GM21360 (cell line): ENCODE measurements around the gene EYS.
"Not testable (repeated sequence)": the region's sequence is repeated elsewhere in the genome, so short reads cannot be mapped to it uniquely, and the experiment has no call there.

Experiments
- ATAC-seq: cut with Tn5 transposase; IDR thresholded peaks from one replicate; pipeline ENCODE4 v1.9.1; 2021; ENCODE audit warnings: mild to moderate bottlenecking, moderate library complexity; ENCODE audit not compliant: unreplicated experiment

Gene EYS

DNA sequence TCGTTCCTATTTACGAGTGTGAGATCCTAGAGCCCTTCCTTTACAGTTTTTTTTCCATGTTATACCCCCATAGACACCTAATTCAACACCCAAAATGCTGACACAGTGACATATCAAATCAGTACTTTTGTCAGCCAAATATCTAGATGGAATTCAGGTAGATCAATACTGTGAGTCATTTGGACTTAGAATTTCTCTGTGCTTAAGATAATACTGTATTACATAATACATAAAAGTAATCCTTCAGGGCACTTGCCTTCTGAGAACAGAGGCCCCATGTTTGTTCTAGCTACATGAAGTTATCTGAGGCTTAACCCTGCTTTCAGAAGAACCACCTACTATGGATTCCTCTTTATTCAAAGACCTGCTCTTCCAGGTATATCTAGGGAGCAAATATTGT, 1448.3 kb downstream of the EYS start:
- no peak for ATAC-seq

DNA sequence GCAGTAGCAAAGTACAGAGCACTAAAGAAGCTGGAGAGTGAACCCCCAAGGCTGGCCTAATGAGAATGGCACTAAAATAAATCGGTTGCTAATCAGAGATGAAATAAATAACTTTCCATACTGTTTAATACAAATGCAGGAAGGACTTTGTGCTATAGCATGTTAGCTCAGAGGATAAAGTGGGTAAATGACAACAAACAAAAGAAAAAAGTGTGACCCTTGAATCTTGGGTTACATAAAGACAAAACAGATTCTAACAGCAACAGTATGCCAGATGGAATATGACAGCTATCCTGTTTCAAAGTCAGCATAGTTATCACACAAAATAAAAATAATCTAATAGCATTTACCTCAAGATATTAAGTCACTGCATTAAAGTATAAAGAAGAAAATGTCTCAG, 1448.7 kb downstream of the EYS start:
- no peak for ATAC-seq

DNA sequence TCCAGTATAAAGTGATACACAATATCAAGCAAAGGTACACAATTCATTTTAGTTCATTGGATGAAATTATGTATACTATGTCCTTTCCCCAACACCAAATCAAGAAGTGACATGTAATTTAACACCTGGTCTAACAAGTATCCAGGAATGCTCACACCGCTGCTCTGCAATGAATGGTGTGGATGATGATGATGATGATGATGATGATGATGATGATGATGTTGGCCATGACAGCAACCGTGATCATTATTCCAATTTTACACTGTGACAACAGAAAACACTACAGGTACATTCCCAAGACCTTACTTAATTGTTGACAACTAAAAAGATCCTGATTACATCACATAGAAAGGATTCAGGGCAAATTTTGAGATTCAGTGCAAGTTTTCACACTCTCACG, 1449.4 kb downstream of the EYS start:
- no peak for ATAC-seq

DNA sequence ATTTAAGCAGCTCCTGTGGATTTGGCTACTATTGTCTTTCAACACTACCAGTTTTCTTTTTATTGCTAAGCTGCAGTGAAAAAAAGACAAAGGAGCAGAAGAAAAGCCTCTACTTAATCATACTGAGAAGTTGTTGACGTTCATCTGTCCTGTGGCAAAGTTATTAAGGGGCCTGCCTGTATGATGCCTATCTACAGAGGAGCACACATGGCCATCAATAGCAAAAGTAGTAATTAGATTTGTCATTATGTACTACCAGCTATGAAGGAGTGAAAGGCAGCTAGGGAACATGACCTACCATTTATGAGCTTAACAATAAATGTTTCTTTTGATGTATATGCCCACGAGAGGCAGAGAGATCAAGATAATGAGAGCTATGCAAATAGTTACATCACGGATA, 1450.5 kb downstream of the EYS start:
- no peak for ATAC-seq

DNA sequence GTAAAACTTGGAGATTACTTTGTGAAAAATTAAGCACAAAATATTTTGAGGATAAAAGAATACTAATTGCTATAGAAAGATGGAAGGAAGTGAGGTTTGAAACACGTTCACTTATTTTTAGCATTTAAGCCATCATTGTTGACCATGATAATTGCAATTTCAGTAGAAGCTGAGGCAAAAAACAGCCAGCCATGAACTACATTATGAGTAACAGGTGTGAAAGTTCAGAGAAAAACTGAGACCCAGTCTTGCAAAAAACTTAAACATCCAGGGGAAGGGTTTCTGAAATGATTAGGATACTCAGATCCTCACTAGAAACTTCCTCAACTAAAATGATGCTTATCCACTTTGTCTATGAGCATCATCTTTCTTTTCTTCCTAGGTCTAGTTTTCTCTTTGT, 1452.0 kb downstream of the EYS start:
- no peak for ATAC-seq

DNA sequence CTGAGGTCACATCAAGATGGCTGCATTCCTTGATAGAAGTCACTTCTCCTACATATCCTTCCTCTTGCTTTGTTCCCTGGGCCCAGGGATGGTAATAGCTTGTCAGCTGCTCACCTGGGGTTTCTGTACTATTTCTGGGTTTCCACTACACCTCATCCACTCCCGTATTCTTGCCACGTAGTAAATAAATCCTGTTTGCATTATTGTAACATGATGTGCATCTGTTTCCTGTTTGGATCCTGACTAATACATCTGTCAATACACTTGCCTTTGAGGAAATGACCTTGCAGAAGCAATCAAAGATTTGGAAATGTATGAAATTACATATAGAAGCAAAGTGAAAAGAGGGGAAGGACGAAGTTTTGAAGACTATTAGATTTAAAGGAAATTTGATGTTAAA, 1452.5 kb downstream of the EYS start:
- ATAC-seq, result no peak

DNA sequence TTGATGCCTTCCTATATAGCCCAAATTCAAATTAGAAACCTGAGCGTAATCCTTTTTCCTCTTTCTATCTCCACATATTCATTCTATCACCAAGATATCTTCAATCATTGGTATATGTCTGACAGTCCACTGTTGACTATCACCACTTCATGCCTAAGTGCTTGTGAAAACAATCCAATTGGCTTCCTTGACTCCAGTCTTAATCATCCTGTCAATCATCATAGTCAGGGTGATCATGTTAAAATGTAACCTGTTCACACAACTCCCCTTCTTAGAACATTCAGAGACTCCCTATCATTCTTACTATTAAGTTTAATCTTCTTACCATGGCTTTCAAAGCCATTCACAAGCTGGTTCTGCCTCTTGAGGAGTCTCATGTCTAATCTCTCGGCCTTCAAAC, 1454.8 kb downstream of the EYS start:
- ATAC-seq, result no peak

DNA sequence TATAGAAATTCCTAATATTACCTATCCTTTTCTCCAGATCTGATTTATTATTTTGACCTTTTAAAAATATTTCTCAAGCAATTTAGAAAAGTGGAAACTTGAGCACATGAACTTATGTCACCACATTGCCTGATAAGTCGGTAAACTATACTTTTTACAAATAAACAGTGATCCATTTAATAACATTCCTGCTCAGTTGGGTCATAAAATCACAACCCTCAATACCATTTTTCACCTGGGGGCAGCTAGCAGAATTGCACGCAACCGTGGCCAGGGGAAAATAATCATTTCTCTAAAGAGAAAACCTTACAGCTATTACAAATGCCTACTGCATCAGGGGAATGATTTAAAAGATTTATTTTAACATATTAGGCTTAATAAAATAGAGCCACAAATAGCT, 1456.9 kb downstream of the EYS start:
- no peak for ATAC-seq

DNA sequence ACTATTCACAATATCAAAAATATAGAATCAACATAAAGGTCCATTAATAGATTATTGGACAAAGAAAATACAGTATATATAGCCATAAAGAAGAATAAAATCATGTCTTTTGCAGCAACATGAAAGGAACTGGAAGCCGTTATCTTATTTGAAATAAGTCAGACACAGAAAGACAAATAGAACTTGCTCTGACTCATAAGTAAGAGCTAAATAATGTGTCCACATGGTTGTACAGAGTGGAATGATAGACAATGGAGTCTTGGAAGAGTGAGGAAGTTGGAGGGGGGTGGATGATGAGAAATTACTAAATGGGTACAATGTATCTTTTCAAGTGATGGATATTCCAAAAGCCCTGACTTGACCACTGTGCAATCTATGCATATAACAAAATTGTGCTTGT, 1457.9 kb downstream of the EYS start:
- ATAC-seq, result no peak

DNA sequence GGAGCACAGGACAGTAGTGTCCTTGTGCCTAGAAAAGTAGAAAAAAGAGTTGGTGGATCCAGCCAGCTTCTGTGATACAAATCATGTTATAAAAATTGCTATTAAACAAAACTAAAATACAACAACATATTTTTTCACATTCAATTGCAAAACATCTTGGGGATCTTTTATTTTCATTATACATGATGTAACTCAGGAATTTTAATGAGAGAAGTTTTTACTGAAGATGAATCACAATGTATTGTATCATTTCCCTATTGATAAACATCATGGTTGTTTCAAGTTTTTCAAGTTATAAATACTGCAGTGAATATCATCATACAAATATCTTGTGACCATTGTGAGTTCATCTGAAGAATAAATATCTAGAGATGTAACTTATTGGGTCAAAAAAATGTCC, 1463.4 kb downstream of the EYS start:
- ATAC-seq, result no peak

DNA sequence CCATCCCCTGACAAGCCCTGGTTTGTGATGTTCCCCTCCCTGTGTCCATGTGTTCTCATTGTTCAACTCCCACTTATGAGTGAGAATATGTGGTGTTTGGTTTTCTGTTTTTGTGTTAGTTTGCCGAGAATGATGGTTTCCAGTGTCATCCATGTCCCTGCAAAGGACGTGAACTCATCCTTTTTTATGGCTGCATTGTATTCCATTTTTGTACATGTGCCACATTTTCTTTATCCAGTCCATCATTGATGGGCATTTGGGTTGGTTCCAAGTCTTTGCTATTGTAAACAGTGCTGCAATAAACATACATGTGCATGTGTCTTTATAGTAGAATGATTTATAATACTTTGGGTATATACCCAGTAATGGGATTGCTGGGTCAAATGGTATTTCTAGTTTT, 1468.1 kb downstream of the EYS start:
- ATAC-seq, result not testable (repeated sequence)

DNA sequence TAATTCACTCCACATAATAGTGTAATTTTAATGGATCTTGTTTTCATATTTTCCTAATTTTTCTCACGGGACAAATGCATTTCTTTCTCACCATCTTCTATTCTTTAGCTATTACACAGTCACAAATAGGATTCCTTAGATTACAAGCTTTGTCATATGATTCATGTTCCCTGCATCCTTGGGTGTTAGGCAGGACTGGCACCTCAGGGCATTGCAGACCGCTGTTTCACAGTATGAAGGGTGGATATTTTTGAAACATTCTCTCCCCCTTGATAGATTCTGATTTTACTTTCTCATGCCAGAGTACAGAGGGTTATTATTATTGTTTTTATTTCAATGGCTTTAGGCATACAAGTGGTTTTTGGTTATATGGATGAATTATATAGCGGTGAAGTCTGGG, 1469.0 kb downstream of the EYS start:
- no peak for ATAC-seq

DNA sequence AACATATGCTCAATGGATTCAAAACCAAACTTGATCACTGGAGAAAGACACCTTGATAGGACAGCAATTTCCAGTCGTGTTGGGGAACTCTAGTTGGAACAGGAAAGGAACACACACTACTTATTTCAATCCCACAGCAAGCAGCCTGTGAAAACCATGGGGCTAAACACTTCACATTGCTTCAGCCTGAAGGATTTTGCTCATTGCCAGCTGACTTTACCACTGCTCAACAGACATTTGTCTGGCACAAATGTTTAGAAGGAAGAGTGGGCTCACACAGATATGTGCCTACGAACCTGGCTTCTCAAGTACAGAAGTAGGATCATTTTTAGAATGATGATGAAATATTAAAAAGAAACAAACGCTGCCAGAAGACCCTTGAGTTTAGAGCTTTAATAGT, 1473.3 kb downstream of the EYS start:
- ATAC-seq, result no peak

DNA sequence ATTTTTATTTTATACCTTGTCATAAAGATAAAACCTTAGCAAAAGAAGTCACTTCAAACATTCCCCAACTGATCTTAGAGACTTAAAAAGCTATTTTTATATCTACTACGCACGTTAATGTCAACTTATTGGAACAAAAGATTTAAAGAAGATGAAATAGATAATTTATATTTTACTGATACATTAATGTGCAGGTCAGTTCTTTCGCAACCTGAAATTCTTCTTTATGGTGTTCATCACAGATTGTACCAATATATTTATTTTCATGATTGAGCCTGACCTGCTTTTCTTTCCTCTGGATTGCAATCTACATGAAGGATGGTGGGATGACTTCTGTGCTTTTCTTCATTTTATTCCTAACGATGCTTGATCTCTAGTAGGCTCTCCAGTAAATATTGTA, 1475.1 kb downstream of the EYS start:
- ATAC-seq, result no peak

DNA sequence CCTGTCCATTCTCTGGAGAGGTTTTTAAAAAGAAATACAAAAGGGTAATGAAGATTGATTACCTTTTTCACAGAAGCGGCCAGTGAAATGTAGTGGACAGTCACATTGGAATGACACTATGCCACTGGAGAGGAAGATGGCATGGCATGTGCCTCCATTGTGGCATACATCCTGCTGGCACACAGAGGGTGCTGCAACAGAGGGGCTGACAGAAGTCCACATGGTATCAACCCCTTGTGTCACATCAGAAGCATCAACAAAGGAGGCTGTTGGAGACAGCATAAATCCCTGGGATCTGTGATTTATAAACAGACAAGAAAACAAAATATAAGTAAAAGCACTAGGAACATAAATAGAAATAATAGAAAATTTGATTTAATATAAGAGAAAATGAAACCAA, 1476.5 kb downstream of the EYS start:
- ATAC-seq, result no peak

DNA sequence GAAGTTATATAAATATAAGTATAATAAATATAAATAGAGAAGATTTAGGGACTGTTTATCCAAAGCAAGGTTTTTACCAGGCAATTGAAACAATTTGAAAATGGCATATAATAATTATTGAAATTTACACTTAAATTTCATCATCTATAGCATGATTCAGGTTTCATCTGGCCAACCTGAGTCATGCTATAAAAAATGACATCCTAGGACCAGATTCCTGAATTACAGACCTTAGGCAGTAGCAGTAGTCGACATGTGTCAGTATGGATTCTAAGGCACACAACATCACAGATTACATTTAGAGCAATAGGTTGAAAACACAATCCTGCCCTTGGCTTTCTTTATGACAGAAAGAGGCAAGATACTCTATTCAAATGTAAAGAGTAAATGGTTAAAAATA, 1479.2 kb downstream of the EYS start:
- no peak for ATAC-seq

DNA sequence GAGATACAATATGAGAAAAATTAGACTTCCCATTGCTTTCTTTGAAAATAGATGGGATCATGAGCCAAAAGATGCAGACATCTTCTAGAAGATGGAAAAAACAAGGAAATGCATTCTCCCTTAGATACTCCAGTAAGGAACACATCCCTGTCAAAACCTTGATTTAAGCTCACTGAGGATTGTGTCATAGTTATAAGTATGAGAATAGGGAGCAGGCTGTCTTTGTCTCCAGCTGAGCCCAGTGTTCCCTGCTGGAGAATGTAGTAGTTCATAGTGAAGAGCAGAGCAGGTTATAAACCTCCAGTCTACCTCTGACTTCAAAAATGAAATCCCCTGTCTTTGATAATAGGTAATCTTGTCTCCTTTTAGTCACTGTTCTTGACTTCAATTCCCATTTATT, 1481.5 kb downstream of the EYS start:
- no peak for ATAC-seq

DNA sequence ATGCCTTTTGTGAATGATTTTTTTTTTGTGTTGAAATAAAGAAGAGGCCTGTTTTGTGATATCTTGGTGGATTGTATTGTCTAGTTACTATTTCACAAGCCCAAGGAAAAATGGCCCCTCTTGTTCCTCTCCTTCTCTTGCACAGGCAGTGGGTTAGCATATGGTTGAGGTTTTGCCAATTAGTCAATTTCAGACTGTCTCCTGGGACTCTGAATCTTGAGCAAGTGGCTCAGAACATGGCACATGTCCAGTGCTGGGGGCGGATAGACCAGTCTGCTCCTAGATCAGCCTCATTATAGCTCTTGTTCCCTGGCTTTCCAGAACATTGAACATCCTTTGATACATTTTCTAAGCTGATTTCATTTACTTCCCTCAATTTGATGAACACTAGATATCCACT, 1482.2 kb downstream of the EYS start:
- ATAC-seq, result no peak

DNA sequence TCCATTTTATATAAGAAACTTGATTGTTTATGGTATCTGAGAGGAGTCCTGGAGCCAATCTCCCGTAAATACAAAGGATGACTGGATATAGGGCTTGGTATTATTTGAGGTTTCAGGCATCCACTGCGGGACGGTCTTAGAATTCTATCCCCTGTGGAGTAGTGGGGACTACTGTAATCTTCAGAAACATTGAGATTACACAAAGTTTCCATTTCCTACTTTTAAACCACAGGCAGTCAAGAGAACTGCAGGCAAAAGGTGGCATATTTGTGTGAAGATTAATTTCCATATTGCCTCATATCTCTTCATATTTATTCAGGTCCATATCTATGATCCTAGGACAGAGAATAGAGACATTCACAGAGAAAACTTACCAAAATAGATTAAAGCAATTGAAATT, 1485.2 kb downstream of the EYS start:
- no peak for ATAC-seq

DNA sequence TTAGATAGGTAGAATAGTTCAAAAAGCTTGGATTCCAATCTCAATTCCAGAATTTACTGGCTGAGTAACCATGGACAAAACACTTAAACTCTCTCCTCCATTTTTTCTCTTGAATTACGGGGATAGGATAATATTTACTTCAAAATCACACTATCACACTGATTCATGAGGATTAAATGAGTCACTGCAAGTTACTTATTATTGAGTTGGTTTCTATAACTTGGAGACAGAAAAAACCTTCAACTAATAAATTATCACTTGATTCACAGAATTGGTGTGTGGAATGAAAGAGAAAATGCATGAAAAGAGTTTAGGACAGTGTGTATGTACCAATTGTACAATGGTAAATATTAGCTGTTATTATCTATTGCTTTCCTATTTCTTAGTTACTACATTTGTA, 1486.2 kb downstream of the EYS start:
- ATAC-seq, result no peak

DNA sequence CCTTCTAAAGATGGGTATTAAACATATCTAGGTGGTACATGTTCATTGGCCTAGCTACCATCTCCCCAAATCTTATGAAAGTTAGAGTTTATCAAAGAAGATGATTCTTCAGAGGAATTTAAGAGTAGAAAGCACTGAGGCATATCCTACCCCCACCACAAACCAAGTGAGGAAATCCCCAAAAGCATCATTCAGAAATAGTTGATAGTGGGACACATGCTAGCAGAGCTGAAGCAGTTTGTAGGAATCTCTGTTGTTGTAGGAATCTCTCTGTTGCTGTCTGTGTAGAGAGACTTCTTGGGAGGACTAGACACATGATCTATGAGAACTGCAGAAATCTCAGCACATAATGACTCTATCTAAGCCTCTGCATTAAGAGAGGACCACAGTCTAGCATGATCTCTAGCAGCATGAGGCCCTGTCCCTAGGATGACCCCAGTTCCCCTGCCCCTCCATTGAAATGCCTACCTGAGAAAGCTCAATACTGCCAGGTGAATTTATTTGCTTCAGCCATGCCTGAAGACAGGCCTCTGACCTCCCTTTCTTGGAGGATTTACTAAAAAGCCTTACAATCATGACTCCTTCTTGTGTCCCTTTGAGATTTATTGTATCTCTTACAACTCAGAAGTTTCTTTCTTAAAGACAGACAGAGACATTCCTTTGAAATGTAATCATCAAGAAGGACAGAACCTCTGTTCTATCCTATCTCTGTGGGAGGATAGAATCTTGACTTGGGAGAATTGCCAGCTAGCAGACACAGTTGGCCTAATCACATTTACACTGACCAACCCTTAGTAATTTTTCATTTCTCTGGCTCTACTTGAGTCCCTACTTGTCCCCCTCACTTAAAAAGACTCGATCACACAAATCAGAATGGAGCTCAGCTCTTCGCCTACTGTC, 1489.1 kb downstream of the EYS start:
- peak; percentile 53 for ATAC-seq

DNA sequence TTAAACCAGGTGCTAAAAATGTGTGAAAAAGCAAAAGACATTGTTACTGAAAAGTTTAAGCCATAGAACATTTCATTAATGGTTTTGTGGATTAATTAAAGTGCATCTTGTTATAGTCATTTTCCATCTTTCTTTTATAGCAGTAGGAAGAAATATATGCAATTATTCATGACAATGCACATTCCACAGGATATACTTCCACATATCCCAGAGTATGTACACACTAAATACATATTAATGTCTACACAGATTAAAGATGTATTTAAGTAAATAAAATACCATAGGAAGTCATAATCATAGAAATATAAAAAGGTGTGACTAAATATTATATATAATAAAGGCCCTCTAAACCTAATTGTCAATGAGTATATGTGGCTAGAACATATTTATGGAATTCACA, 1492.7 kb downstream of the EYS start:
- no peak for ATAC-seq

DNA sequence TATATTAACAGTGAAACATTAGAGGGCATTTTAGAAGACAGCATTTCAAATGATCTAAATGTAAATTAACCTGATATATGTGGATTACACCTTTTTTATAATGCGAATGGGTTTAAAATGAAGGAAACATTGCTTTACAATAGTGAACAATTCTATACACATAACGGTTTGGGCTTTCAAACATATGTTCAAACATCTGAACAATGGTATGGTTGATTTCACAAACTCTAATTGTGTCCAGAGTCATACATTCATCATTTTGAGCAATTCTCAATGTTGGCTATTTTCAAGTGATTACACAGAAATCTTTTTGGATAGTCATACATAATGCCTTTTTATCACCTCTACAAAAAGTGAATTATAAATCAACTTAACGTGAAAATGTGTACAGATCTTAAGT, 1493.3 kb downstream of the EYS start:
- ATAC-seq, result no peak
